Iris pigment epithelial cell (primary cell): Measurements from ENCODE around the gene CYP17A1.

Experiments used
- DNase-seq: peaks from one replicate; pipeline ENCODE4 v3.0.0-alpha.2; 2011; ENCODE audit warnings: low read depth

The CYP17A1 gene

GRCh38 chr10:102804382-102805055, 32.7 kb downstream of the CYP17A1 start:
- DNase-seq: no peak

GRCh38 chr10:102802920-102803534, 34.2 kb downstream of the CYP17A1 start:
- DNase-seq: peak; percentile 99

GRCh38 chr10:102801978-102802377, 35.2 kb downstream of the CYP17A1 start:
- DNase-seq: no peak

GRCh38 chr10:102801496-102801895, 35.7 kb downstream of the CYP17A1 start:
- DNase-seq: no peak

- no peak for DNase-seq
Observed at GRCh38 chr10:102800611-102801335, 36.4 kb downstream of the CYP17A1 start.

GRCh38 chr10:102799691-102800471, 37.3 kb downstream of the CYP17A1 start:
- DNase-seq: peak; percentile 17

GRCh38 chr10:102796407-102797176, 40.6 kb downstream of the CYP17A1 start:
- DNase-seq: peak; percentile 63

- DNase-seq: no peak
Observed at GRCh38 chr10:102795453-102796406, 41.5 kb downstream of the CYP17A1 start.

GRCh38 chr10:102791754-102792395, 45.3 kb downstream of the CYP17A1 start:
- DNase-seq: no peak

- DNase-seq: peak; percentile 79
Observed at GRCh38 chr10:102785818-102786217, 51.4 kb downstream of the CYP17A1 start.

- peak; percentile 25 for DNase-seq
Observed at GRCh38 chr10:102783568-102783967, 53.6 kb downstream of the CYP17A1 start.

GRCh38 chr10:102782673-102783551, 54.3 kb downstream of the CYP17A1 start:
- DNase-seq: peak; percentile 97

GRCh38 chr10:102781921-102782557, 55.2 kb downstream of the CYP17A1 start:
- peak; percentile 79 for DNase-seq

- peak; percentile 24 for DNase-seq
Observed at GRCh38 chr10:102781090-102781920, 55.9 kb downstream of the CYP17A1 start.
